GM23338 (cell line): Measurements from ENCODE around the gene GPR61. TPM values are rescaled to one million over a fixed set of nuclear protein-coding genes. Genes with fewer than 3 reads are reported as not detected.

Experiments
- ATAC-seq: fragments of 200-7000 bp; cut with Tn5 transposase; 3 replicates; pipeline ENCODE4 v1.9.1; 2020
- DNase-seq: peaks from one replicate; pipeline ENCODE4 v3.0.0-alpha.2; 2015; ENCODE audit warnings: low spot score
- H2AFZ ChIP-seq: fragments of 200-600 bp; sonication (generic); 2 replicates; pipeline ENCODE4 v1.8.0; 2016; ENCODE audit warnings: antibody characterized with exemption, mild to moderate bottlenecking, moderate library complexity
- H3F3A ChIP-seq: fragments of 200-600 bp; sonication (generic); replicated peaks from 2 replicates; pipeline ENCODE4 v1.8.0; 2017; ENCODE audit warnings: antibody characterized with exemption, mixed run types, low read depth
- H3K27ac ChIP-seq: fragments of 200-600 bp; sonication (generic); 2 replicates; pipeline ENCODE4 v1.6.1; 2016; ENCODE audit warnings: low read depth
- H3K27me3 ChIP-seq: fragments of 200-600 bp; sonication (generic); 2 replicates; pipeline ENCODE4 v1.8.0; 2016; ENCODE audit warnings: mild to moderate bottlenecking, mixed run types, moderate library complexity; ENCODE audit not compliant: insufficient read depth
- H3K36me3 ChIP-seq: fragments of 200-600 bp; sonication (generic); 2 replicates; pipeline ENCODE4 v1.8.0; 2016; ENCODE audit warnings: mild to moderate bottlenecking; ENCODE audit not compliant: insufficient read depth
- H3K4me1 ChIP-seq: fragments of 200-600 bp; sonication (generic); 2 replicates; pipeline ENCODE4 v1.8.0; 2016; ENCODE audit warnings: mild to moderate bottlenecking, moderate library complexity; ENCODE audit not compliant: insufficient read depth
- H3K4me2 ChIP-seq: fragments of 200-600 bp; sonication (generic); 2 replicates; pipeline ENCODE4 v1.7.1; 2017; ENCODE audit warnings: mixed run types
- H3K4me3 ChIP-seq: fragments of 200-600 bp; sonication (generic); 2 replicates; pipeline ENCODE4 v1.6.1; 2016; ENCODE audit warnings: mixed run types
- H3K79me2 ChIP-seq: fragments of 200-600 bp; sonication (generic); replicated peaks from 2 replicates; pipeline ENCODE4 v1.8.0; 2017; ENCODE audit warnings: mild to moderate bottlenecking; ENCODE audit not compliant: insufficient read depth
- H3K9me2 ChIP-seq: fragments of 200-600 bp; sonication (generic); 2 replicates; pipeline ENCODE4 v1.8.0; 2017; ENCODE audit not compliant: insufficient read depth
- H4K20me1 ChIP-seq: fragments of 200-600 bp; sonication (generic); replicated peaks from 2 replicates; pipeline ENCODE4 v1.8.0; 2017; ENCODE audit warnings: mild to moderate bottlenecking; ENCODE audit not compliant: insufficient read depth
- H3K27ac Mint-ChIP-seq: 2 replicates; pipeline ENCODE4 v1.8.0; 2020; ENCODE audit warnings: inconsistent platforms, mild to moderate bottlenecking, moderate library complexity, mixed read lengths
- H3K27me3 Mint-ChIP-seq: 3 replicates; pipeline ENCODE4 v1.8.0; 2022; ENCODE audit warnings: low read depth, mild to moderate bottlenecking, moderate library complexity, mixed read lengths, inconsistent platforms; ENCODE audit not compliant: insufficient read depth, poor library complexity
- H3K36me3 Mint-ChIP-seq: 3 replicates; pipeline ENCODE4 v1.8.0; 2021; ENCODE audit warnings: low read depth, mild to moderate bottlenecking, inconsistent platforms, moderate library complexity, mixed read lengths
- H3K4me1 Mint-ChIP-seq: 3 replicates; pipeline ENCODE4 v1.8.0; 2020; ENCODE audit warnings: mild to moderate bottlenecking, inconsistent platforms, mixed read lengths
- H3K4me3 Mint-ChIP-seq: 3 replicates; pipeline ENCODE4 v1.8.0; 2021; ENCODE audit warnings: moderate library complexity, mild to moderate bottlenecking, inconsistent platforms, mixed read lengths
- H3K9me3 Mint-ChIP-seq: 3 replicates; pipeline ENCODE4 v1.8.0; 2020; ENCODE audit warnings: moderate library complexity, mild to moderate bottlenecking, inconsistent platforms, mixed read lengths
- CREB1 ChIP-seq: fragments of 250-450 bp; sonication (Bioruptor Pico); IDR thresholded peaks from 2 replicates; pipeline ENCODE4 v1.5.0; 2020; ENCODE audit warnings: low read depth, mild to moderate bottlenecking, moderate library complexity
- EZH2 ChIP-seq: fragments of 200-600 bp; sonication (generic); IDR thresholded peaks from one replicate; pipeline ENCODE4 v1.8.0; 2017; ENCODE audit warnings: antibody characterized with exemption, mild to moderate bottlenecking, low read depth; ENCODE audit not compliant: unreplicated experiment
- EZH2phosphoT487 ChIP-seq: fragments of 200-600 bp; sonication (generic); IDR thresholded peaks from one replicate; pipeline ENCODE4 v1.8.1; 2018; ENCODE audit warnings: antibody characterized with exemption; ENCODE audit not compliant: unreplicated experiment
- JUNB ChIP-seq: IDR thresholded peaks from one replicate; pipeline ENCODE4 v1.6.1; 2016; ENCODE audit warnings: antibody characterized with exemption; ENCODE audit not compliant: unreplicated experiment
- NANOG ChIP-seq: IDR thresholded peaks from 2 replicates; pipeline ENCODE4 v1.6.1; 2016; ENCODE audit warnings: antibody characterized with exemption, borderline replicate concordance
- POLR2AphosphoS5 ChIP-seq: IDR thresholded peaks from 2 replicates; pipeline ENCODE4 v1.6.1; 2016; ENCODE audit warnings: antibody characterized with exemption, low read depth
- STAT1 ChIP-seq: IDR thresholded peaks from one replicate; pipeline ENCODE4 v1.6.1; 2016; ENCODE audit warnings: antibody characterized with exemption; ENCODE audit not compliant: unreplicated experiment
- ZNF114 ChIP-seq: fragments of 250-450 bp; sonication (Bioruptor Pico); IDR thresholded peaks from 2 replicates; pipeline ENCODE4 v1.5.0; 2020; ENCODE audit warnings: mild to moderate bottlenecking, moderate library complexity
- ZNF331 ChIP-seq: fragments of 250-450 bp; sonication (Bioruptor Pico); IDR thresholded peaks from 2 replicates; pipeline ENCODE4 v1.5.0; 2020; ENCODE audit warnings: low read depth, mild to moderate bottlenecking, moderate library complexity
- polyA plus RNA-seq: library from polyadenylated mRNA; unstranded; fragments of >200 nt; fragmentation: Nextera tagmentation; extraction: Ambion mirVana; gene quantifications from 2 replicates; pipeline ENCODE4 v1.2.1, GENCODE V29; 2016
- total RNA-seq: library from RNA; depleted of rRNA; stranded (reverse); fragments of >200 nt; shearing (Covaris generic); gene quantifications from 2 replicates; pipeline ENCODE4 v1.2.3, GENCODE V29; 2014
- TF ChIP-seq, protein P1 (sequence below): IDR thresholded peaks from one replicate; pipeline ENCODE4 v1.6.1; 2018; ENCODE audit warnings: antibody characterized with exemption; ENCODE audit not compliant: unreplicated experiment
- TF ChIP-seq, protein P2 (sequence below): IDR thresholded peaks from 2 replicates; pipeline ENCODE4 v1.6.1; 2016; ENCODE audit warnings: antibody characterized with exemption
- TF ChIP-seq, protein P3 (sequence below), 2 experiments: fragments of 200-600 bp in 1 of 2; sonication (generic) in 1 of 2; conservative IDR thresholded peaks; 2 replicates each; pipeline versions ENCODE4 v1.5.1 to v1.6.1; 2016 to 2017; ENCODE audit warnings: antibody characterized with exemption in 2 of 2, low read depth in 2 of 2, mild to moderate bottlenecking in 2 of 2, moderate library complexity in 1 of 2

Gene GPR61
- total and polyA plus RNA-seq, 2 experiments from 2014 or later, result 0.13 TPM; not detected in 1

DNA sequence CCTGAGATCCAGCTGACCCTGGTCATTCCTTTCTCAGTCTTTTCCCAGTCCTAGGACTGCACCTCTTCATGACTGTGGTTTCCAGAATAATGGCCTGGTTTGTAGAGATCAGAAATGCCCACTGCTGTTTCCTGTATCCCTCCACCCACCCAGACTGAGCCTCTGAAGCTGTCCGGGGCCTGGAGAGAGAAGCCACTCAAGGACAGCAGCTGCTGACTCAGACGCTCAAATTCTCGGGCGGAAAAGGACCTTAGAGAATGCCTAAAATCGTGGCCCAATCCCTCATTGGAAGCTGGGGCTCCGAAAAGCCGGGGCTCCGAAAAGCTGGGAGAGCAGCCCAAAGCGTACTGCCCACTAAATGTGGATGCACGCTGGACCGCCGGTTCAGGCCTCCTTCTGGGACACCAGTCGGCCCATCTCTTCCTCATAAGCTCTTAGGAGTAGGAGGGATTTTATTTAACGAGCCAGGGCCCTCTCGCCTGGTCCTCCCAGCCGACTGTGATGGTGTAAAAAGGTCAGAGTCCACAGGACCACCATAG, 7.8 kb upstream of the GPR61 start (continued):
- TF ChIP-seq, protein P1, sequence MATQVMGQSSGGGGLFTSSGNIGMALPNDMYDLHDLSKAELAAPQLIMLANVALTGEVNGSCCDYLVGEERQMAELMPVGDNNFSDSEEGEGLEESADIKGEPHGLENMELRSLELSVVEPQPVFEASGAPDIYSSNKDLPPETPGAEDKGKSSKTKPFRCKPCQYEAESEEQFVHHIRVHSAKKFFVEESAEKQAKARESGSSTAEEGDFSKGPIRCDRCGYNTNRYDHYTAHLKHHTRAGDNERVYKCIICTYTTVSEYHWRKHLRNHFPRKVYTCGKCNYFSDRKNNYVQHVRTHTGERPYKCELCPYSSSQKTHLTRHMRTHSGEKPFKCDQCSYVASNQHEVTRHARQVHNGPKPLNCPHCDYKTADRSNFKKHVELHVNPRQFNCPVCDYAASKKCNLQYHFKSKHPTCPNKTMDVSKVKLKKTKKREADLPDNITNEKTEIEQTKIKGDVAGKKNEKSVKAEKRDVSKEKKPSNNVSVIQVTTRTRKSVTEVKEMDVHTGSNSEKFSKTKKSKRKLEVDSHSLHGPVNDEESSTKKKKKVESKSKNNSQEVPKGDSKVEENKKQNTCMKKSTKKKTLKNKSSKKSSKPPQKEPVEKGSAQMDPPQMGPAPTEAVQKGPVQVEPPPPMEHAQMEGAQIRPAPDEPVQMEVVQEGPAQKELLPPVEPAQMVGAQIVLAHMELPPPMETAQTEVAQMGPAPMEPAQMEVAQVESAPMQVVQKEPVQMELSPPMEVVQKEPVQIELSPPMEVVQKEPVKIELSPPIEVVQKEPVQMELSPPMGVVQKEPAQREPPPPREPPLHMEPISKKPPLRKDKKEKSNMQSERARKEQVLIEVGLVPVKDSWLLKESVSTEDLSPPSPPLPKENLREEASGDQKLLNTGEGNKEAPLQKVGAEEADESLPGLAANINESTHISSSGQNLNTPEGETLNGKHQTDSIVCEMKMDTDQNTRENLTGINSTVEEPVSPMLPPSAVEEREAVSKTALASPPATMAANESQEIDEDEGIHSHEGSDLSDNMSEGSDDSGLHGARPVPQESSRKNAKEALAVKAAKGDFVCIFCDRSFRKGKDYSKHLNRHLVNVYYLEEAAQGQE, result no peak
- TF ChIP-seq POLR2AphosphoS5, result no peak
- TF ChIP-seq STAT1, result no peak
- no peak for TF ChIP-seq ZNF331 (CRISPR knock-in tag)
- TF ChIP-seq, protein P2, sequence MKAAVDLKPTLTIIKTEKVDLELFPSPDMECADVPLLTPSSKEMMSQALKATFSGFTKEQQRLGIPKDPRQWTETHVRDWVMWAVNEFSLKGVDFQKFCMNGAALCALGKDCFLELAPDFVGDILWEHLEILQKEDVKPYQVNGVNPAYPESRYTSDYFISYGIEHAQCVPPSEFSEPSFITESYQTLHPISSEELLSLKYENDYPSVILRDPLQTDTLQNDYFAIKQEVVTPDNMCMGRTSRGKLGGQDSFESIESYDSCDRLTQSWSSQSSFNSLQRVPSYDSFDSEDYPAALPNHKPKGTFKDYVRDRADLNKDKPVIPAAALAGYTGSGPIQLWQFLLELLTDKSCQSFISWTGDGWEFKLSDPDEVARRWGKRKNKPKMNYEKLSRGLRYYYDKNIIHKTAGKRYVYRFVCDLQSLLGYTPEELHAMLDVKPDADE, result no peak
- no peak for TF ChIP-seq EZH2phosphoT487
- TF ChIP-seq JUNB, result no peak

DNA sequence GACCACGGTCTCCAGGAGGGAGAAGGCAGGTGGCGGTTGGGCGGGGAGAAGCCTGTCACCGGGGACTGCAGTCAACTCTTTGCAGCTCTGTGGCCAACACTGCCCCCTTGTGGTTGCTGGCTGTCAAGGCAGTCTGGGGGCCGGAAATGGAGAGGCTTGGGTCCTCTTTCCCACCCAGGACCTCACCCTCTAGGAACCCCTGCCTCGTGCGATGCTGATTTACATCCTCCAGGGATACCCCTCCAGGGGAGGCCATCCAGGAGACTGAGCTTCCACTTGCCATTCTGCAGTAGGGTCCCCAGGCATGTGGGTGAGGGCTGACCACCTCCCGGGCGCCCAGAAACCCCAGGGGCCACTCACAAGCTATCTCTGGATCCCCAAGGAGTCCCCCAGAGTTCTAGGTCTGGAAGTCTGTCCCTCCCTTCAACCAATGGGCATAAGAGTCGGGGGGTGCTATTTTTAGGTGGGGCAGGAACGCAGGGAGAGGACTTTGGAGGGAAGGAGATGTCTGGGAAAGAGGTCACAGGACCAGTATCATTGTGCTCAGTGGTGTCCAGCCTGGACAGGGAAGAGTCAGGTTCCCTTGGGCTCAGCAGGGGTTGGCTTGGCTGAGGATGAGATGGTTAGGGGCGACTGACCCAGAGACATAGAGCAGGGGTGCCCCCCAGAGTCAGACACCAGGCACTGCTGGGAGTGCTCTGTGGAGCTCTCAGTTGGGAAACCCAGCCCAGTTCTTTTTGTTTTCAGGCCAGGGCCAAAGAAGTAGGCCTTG, 7.1 kb upstream of the GPR61 start:
- DNase-seq (peak; percentile 93), ATAC-seq (peak; percentile 90)
- H3K4me3 ChIP-seq, result peak overlapping the region; percentile 43; the same call in 1 of the 2 replicates
- Mint-ChIP-seq H3K4me3 (no peak overlapping the region; the same call in 2 of the 3 replicates), H3K9me3 (no peaks in the 10 kb centered on the region; the same call in 2 of the 3 replicates), H3K27ac (peak overlapping the region; percentile 83), H3K27me3 (peaks cover 13% of the 10 kb centered on the region), H3K4me1 (peaks cover 12% of the 10 kb centered on the region; the same call in 2 of the 3 replicates), H3K36me3 (no peaks in the 10 kb centered on the region)
- H3K4me1 ChIP-seq, result peaks cover 4% of the 10 kb centered on the region; the same call in 1 of the 2 replicates
- no peaks in the 10 kb centered on the region for H4K20me1 ChIP-seq
- peak overlapping the region; percentile 99 for H2AFZ ChIP-seq
- H3K27ac ChIP-seq, result no peak overlapping the region
- no peaks in the 10 kb centered on the region for H3K79me2 ChIP-seq
- peak overlapping the region; percentile 78 for H3K4me2 ChIP-seq
- no peaks in the 10 kb centered on the region for H3K9me2 ChIP-seq
- no peaks in the 10 kb centered on the region for H3F3A ChIP-seq
- H3K36me3 ChIP-seq, result no peaks in the 10 kb centered on the region
- no peaks in the 10 kb centered on the region for H3K27me3 ChIP-seq
- TF ChIP-seq JUNB, result no peak
- no peak for TF ChIP-seq NANOG
- TF ChIP-seq CREB1, result no peak
- TF ChIP-seq, protein P1, result no peak
- TF ChIP-seq, protein P3, sequence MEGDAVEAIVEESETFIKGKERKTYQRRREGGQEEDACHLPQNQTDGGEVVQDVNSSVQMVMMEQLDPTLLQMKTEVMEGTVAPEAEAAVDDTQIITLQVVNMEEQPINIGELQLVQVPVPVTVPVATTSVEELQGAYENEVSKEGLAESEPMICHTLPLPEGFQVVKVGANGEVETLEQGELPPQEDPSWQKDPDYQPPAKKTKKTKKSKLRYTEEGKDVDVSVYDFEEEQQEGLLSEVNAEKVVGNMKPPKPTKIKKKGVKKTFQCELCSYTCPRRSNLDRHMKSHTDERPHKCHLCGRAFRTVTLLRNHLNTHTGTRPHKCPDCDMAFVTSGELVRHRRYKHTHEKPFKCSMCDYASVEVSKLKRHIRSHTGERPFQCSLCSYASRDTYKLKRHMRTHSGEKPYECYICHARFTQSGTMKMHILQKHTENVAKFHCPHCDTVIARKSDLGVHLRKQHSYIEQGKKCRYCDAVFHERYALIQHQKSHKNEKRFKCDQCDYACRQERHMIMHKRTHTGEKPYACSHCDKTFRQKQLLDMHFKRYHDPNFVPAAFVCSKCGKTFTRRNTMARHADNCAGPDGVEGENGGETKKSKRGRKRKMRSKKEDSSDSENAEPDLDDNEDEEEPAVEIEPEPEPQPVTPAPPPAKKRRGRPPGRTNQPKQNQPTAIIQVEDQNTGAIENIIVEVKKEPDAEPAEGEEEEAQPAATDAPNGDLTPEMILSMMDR (conservative IDR thresholded peaks at IDR 0.05; ENCODE audit: low read depth in 2 of 2), result peak; percentile 75 to 97
- TF ChIP-seq EZH2phosphoT487, result no peak
- TF ChIP-seq, protein P2, result 0 out of 2 replicates have a peak, but pooled peaks have one; percentile 32
- TF ChIP-seq ZNF331 (CRISPR knock-in tag), result no peak
- no peak for TF ChIP-seq STAT1
- TF ChIP-seq ZNF114 (CRISPR knock-in tag), result no peak
- no peak for TF ChIP-seq EZH2
- 0 out of 2 replicates have a peak, but pooled peaks have one; percentile 20 for TF ChIP-seq POLR2AphosphoS5
